ENCODE data around the gene DPAGT1.

DNA sequence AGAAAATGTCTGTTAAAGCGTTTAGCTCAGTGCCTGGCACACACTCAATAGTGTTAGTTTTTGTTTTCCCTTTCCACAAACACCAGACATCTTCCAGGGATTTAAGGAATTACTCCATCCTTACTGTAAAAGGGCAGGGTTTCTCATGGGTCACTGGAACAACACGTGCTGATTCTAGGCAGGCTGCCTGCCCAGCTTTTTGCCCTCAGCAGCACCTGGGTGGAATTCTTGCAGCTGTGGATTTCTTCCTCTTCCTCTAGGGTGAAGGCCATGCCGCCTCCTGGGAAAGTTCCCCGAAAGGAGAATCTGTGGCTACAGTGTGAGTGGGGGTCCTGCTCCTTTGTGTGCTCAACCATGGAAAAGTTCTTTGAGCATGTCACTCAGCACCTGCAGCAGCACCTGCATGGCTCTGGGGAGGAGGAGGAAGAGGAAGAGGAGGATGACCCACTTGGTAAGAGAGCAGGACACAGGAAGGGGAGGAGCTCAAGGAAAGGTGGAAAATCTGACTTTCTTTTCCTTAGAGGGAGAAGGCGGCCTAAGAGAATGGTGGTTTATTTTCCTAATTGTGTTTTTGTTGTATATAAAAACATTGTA lies 25.1 kb upstream of the DPAGT1 start:
- TF ChIP-seq, protein P1, sequence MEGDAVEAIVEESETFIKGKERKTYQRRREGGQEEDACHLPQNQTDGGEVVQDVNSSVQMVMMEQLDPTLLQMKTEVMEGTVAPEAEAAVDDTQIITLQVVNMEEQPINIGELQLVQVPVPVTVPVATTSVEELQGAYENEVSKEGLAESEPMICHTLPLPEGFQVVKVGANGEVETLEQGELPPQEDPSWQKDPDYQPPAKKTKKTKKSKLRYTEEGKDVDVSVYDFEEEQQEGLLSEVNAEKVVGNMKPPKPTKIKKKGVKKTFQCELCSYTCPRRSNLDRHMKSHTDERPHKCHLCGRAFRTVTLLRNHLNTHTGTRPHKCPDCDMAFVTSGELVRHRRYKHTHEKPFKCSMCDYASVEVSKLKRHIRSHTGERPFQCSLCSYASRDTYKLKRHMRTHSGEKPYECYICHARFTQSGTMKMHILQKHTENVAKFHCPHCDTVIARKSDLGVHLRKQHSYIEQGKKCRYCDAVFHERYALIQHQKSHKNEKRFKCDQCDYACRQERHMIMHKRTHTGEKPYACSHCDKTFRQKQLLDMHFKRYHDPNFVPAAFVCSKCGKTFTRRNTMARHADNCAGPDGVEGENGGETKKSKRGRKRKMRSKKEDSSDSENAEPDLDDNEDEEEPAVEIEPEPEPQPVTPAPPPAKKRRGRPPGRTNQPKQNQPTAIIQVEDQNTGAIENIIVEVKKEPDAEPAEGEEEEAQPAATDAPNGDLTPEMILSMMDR (IDR thresholded peaks at IDR 0.05; ENCODE audit: extremely low read depth in 1 of 2, insufficient read depth in 1 of 2, low read depth in 1 of 2, low read length in 2 of 2): no peak
- TF ChIP-seq POLR2A (IDR thresholded peaks at IDR 0.05; ENCODE audit: low read depth, low read length): no peak
- TF ChIP-seq JUN (IDR thresholded peaks at IDR 0.05; ENCODE audit: borderline replicate concordance, insufficient read depth, insufficient read length, low read depth): no peak
- no peak for TF ChIP-seq EZH2 (IDR thresholded peaks at IDR 0.05; ENCODE audit: borderline replicate concordance, low read depth, low read length, severe bottlenecking)
- TF ChIP-seq POLR2AphosphoS5 (IDR thresholded peaks at IDR 0.05; ENCODE audit: insufficient read depth, low read depth, low read length): no peak
